Mesenteric fat pad (tissue), 1 donor: ENCODE results near the gene SDK2. TPM values are rescaled to one million over a fixed set of nuclear protein-coding genes. Genes with fewer than 3 reads are reported as not detected.

Source experiments
- DNase-seq: peaks from one replicate; pipeline ENCODE4 v3.0.0-alpha.2; 2020; ENCODE audit warnings: low spot score
- long read RNA-seq: library from polyadenylated mRNA; unstranded; transcript quantifications from one replicate; pipeline ENCODE4 v2.0.0, GENCODE V29; 2020
- total RNA-seq: library from RNA; stranded (reverse); fragmentation: NEBNext Ultra II Directional; extraction: Animal tissue kit (Norgen Biotek cat#: 25700); gene quantifications from one replicate; pipeline ENCODE4 v1.2.1, GENCODE V29; 2021
- donor health status: DM: yes; HTN: yes; CAD: no.

The SDK2 gene, protein sequence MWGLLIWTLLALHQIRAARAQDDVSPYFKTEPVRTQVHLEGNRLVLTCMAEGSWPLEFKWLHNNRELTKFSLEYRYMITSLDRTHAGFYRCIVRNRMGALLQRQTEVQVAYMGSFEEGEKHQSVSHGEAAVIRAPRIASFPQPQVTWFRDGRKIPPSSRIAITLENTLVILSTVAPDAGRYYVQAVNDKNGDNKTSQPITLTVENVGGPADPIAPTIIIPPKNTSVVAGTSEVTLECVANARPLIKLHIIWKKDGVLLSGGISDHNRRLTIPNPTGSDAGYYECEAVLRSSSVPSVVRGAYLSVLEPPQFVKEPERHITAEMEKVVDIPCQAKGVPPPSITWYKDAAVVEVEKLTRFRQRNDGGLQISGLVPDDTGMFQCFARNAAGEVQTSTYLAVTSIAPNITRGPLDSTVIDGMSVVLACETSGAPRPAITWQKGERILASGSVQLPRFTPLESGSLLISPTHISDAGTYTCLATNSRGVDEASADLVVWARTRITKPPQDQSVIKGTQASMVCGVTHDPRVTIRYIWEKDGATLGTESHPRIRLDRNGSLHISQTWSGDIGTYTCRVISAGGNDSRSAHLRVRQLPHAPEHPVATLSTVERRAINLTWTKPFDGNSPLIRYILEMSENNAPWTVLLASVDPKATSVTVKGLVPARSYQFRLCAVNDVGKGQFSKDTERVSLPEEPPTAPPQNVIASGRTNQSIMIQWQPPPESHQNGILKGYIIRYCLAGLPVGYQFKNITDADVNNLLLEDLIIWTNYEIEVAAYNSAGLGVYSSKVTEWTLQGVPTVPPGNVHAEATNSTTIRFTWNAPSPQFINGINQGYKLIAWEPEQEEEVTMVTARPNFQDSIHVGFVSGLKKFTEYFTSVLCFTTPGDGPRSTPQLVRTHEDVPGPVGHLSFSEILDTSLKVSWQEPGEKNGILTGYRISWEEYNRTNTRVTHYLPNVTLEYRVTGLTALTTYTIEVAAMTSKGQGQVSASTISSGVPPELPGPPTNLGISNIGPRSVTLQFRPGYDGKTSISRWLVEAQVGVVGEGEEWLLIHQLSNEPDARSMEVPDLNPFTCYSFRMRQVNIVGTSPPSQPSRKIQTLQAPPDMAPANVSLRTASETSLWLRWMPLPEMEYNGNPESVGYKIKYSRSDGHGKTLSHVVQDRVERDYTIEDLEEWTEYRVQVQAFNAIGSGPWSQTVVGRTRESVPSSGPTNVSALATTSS (N-terminal part only)
- 0.84 TPM for total RNA-seq
- long read RNA-seq, partial matches to known transcripts, result 1 of 1 reads
- long read RNA-seq, other reads (novel, unspliced or antisense), result 0 of 1 reads

DNA sequence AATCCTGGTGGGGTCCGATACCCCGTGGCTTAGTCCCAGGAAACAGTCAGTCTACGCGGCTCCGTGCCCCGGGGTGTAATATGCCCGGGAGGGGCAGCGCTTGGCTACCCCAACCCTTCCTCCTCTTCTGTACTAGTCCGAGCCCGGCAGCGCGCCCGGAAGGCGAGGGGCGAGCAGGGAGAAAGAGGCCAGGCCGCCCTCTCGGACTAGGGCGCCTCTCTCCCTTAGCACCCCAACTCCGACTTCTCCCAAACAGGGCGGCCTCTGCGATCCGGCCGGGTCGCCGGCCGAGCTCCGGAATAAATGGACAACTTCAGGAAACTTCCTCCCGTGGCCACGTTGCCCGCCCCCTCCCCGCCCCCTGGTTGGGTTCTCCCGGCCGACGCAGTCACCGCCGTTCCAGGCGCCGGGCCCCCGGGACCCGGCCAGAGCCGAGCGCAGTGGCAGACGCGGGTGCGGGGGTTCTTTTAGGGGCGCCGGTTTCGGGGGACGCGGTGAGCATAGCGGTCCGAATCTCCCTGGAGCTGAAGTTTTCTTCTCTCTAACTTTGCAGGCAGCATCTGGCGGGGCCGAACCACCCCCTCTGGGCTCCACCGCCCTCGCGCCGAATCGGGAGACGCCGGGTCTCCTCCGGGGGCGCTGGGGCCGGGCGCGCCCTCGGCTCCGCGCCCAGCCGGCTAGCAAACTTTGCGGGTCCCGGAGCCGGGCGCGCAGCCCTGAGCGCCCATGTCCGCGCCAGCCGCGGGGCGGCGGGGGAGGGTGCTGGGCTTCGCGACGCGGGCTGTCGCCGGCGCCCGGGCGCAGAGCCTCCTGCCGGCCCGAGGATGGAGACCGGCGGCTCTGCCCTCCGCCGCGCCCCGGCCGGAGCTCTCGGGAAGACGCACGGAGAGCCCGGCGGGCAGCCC, at the start of gene SDK2:
TSS of gene SDK2 (minus strand) at position 301 of the 905 bp plus-strand sequence. CDS start 357 bp downstream, outside the sequence.
- DNase-seq, result peak; percentile 87

DNA sequence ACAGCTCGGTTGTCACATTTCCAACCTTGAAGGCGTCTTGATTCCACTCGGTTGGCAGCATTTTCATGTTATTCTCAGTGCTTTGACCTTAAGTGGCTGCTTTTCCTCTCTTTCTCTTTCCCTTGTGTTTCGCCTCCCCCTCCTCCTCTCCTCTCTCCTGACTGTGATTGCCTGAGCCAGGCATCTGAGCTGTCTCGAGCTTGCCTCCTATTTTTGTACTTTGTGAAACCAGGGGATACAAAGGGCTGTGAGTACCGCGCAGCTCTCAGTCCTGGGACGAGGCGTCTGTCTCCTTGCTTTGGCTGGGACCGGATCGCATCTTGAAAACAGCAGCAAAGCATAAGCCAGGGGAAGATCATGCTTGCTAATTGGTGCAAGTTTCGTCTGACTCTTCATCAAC, 48.8 kb upstream of the SDK2 start:
- DNase-seq, result no peak

DNA sequence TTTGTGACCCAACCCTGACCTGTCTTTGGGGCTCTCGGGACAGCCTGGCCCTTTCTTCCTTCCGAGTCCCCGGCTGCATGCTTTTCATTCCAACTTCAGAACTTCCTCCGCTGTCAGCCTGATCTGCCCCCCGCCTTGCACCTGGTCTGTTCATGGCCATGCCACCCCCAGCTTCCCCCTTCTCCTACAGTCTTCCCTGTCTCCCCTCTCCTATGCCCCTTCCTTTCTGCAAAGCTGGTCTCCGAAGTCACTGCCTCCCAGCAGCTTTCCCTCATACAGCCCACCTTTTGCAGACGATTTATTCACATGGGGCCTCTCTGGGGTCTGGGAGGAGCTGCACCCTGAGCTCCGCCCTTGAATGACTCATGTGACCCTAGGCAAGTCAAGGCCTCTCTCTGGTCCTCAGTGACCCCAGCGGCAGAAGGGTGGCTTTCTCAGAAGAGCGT, 47.1 kb upstream of the SDK2 start:
- no peak for DNase-seq

DNA sequence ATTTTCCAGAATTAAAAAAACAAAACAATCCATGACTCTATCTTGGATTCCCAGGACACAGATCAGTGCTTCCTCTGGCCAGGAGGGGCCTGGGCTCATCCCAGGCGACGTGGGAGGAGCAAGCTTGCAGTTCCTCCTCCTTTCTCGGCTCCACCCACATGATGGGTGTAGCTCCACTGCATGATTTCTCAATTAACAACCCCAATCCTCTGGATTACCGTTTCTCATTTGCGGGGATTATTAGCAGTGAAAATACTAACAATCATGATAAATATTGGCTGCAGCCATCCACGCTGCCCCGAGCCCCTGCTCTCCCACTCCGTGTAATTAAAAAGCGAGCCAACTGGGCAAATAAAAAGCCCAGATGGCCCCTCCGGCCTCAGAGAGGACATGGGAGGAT, 46.4 kb upstream of the SDK2 start:
- no peak for DNase-seq

DNA sequence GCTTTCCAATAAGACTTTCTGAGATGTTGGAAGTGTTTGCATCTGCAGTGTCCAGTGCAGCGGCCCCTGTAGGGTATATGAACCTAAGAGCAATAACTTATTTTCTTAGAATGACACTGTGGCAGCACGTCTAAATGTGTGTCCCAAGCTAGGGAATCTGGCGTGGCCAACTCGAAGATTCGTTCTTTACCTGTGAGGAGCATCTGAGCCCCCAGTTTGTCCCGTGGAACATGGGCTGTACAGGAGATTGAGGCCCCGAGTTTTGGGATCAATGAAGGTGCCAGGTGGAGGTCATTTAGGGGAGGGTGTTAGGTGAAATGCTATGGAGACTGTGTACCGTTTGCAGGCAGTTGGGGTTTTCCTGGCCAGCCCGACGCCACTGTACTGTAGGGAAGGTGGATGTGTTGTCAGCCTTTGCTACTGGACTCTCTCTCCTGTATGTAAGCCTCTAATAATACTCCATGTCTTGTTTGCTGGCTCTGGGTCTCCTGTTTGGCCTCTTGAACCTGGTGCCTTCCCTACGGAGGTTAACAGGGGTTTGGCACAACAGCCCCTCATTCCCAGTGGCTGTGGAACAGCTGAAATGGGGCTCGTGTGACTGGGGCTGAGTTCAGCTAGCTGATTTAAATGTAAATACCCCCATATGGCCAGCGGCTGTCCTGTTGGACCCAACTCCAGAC, 45.5 kb upstream of the SDK2 start:
- DNase-seq, result no peak

DNA sequence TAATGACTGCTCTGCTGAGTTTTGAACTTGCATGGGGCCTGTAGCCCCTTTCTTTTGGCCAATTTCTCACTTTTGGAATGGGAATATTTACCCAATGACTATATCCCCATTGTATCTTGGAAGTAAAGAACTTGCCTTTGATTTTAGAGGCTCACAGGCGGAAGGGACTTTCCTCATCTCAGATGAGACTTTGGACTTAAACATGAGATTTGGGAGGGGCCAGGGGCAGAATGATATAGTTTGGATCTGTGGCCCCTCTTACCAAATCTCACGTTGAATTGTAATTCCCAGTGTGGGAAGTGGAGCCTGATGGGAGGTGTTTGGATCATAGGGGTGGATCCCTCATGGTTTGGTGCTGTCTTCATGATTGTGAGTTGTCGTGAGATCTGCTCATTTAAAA, 42.7 kb upstream of the SDK2 start:
- no peak for DNase-seq

DNA sequence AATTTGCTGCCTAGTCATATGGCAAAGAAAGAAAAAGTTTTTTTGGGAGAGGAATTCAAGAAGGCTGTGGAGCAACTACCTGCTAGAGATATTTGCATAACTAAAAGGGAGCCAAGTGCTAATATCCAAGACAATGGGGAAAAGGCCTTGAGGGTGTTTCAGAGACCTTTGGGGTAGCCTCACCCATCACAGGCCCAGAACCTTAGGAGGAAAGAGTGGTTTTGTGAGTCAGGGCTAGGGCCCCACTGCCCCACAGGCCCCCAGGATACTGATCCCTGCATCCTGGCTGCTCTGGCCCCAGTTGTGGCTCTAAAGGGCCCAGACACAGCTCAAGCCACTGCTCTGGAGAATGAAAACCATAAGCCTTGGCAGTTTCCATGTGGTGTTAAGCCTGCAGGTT, 41.9 kb upstream of the SDK2 start:
- no peak for DNase-seq

DNA sequence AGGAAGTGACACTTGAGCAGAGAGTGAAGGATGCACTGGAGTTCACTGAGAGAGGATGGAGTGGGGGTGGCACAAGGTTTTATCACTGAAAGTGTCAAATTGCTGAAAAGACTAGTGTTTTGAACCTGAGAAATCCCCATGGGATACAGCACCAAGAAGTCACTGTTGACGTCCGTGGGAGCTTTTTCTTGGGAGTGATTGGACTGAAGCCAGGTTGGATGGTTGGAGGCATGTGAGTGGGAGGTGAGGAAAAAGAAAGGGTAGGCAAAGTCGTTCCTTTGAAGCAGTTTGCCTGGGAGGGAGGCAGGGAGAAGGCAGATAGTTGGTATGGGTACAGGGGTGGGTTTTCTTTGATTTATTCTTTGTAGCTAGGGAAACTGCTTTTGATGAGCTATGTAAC, 39.9 kb upstream of the SDK2 start:
- DNase-seq, result no peak

DNA sequence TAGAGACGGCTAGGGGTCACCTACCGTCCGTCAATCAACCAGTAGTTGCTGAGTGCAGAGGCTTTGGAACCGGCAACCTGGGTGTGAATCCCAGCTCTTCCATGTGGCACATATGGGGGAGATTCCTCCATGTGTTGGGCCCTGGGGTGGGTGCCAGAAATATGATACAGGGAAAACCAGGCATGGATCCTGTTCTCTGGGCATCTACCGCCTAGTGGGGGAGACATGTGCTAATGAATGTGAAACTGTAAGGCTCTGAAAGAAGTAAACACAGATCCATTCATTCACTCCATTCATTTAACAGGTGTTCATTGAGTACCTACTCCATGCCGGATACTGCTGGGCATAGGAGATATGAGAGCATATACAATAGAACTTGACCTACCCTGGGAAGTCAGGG, 39.5 kb upstream of the SDK2 start:
- DNase-seq, result no peak

DNA sequence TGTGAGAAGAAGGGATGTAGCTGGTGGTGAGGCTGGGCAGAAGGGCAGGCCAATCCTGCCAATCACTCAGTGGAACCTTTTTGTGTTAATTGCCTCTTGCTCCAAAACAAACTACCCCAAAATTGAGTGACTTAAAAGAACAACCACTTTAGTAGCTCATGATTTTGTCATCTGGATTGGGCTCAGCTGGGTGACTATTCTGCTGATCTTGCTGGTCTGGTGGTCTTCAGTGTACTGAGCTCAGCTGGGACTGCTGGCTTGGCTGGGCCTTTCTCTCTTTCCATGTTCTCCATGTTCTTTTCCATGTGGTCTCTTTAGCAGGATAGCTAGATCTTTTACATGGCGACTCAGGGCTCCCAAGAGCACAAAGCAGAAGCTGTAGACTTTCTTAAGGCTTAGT, 37.7 kb upstream of the SDK2 start:
- DNase-seq, result no peak

DNA sequence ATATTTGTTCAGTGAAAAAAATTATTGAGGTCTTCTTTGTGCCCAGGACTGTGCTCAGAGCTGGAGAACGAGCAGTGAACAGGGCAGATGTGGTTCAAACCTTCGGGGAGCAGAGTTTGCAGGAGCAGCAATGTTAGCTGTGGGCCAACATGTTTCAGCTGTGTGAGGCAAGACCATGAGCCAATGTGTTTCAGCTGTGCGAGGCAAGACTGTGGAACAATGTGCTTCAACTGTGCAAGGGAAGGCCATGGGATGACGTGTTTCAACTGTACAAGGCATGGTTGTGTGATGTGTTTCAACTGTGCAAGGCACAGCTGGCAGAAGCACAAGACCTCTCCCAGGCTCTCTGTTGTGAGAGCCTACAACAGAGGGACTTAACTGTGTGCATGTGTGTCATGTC, 35.2 kb upstream of the SDK2 start:
- DNase-seq, result no peak

DNA sequence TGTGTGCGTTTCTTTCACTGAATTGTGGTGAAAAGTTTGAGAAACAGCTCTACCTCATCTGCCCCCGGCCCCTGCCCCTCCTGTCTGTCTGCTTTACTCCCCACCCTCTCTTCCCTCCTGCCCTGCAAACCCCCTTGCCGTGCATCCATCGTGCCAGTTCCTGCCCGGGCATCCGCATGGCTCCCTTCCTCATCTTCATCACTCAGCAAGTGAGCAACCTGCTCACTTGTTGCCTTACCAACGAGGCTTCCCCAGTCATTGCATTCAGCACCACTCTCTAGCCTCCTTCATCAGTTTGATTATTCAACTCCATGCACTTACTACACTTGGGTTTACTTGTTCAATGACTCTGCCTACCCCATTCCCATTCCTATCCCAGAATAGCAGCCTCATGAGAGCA, 34.8 kb upstream of the SDK2 start:
- DNase-seq, result no peak

DNA sequence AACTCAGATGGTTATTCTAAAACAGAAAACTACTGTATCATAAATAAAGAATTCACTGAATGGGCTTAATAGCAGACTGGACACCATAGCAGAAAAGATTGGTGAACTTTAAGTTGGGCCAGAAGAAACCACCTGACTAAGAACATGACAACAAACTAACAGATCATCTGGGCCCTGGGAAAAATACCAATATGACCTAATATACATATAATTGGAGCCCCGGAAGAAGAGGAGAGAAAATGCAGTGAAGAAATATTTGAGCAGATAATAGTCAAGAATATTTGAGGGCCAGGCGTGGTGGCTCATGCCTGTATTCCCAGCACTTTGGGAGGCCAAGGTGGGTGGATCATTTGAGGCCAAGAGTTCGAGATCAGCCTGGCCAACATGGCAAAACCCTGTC, 25.5 kb upstream of the SDK2 start:
- no peak for DNase-seq

DNA sequence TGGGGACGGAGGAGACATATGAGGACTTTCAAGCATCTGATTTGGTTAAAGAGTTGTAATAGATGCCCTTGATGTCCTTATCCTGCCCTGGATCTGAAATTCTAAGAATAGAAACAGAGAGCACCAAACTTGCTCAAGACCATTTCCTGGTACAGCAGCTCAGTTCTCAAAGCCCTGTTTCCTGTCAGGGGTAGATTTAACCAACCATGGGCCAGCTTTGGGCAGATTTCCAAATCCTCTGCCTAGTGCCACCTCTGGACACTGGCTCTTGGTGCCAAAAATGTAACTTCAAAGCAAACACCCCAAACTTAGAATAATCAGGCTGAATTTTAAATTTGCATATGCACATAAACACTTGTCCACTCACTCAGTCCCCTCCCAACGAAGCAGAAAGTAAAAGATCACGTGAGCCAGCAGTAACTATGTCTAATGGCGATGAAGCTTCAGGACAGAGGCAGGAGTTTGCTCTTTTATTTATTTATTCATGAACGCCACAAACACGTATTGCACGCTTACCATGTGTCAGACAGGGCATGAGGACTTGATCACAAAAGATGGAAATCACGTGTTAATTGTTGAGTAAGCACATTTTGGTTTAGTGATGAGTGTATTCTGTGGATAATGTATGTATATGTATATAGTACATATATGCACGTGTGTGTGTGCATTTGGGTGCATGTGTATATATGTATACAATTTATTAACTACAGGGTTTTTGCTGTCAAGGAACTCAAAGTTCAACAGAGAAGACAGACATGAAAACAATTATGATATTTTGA, 23.1 kb upstream of the SDK2 start:
- DNase-seq, result no peak

DNA sequence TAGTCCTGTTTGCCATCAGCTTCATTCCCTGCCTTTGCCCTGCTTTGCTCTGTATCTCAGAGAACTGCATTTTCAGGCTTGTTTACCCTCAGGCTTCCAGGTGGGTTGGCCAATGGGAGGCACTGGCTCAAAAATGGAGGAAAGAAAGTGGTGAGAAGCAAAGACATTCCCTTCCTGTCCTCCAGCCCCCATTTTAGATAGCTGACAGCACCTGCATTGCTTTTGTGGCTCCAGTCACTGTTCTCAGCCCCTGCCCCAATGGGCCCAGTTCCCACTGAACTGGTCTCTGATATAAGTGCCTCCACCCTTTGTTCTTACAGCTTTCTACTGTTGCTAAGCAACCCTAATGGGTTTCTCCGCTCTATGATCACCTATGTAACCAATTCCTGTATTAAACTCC, 19.4 kb upstream of the SDK2 start:
- DNase-seq, result no peak

DNA sequence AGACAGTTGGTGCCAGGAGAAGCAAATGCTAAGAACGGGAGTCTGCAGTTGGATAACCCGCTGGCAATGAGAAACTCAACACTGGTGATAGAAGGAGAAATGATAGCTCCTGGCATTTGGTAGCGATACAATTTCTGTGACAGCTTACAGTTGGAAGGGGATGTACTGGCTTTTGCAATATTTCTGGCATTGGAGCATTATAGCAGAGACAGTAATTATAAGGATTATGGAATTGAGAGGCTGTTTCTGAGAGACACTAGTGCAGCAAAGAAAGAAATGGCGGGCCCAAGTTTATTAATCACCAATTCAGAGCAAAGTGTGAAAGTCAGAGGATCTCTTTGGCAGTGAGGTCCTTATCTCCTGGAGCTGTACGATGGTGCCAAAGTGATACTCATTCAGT, 16.1 kb upstream of the SDK2 start:
- no peak for DNase-seq

DNA sequence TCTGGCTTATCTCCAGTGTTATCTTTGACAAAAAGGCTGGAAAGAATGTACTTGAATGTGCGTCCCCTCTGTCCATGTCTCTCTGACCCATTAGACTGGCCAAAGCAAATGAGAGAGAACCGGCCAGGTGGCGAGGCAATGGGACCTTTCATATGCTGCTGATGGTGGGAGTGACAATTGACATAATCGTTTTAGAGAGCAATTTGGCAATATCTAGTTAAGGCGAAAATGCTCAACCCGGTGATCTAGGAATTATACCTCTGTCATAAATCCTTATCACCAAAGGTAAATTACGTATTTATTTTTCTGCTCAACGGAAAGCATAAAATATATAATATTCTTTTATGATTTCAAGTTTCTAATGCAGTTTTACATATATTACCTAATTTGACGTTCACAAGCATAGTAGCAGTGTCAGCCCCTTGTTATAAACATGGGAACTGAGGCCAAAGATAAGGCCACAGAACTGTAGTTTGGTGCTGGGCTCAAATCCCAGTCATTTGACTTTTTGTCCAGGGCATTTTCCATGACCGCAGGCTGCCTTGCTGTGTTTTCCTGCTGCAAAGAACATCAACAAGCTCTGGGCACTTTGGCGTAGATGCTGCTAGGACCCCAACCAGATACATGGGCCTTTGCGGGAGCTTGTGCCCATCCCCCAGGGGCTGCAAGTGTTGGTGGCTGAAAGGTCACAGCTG, 14.7 kb upstream of the SDK2 start:
- no peak for DNase-seq

DNA sequence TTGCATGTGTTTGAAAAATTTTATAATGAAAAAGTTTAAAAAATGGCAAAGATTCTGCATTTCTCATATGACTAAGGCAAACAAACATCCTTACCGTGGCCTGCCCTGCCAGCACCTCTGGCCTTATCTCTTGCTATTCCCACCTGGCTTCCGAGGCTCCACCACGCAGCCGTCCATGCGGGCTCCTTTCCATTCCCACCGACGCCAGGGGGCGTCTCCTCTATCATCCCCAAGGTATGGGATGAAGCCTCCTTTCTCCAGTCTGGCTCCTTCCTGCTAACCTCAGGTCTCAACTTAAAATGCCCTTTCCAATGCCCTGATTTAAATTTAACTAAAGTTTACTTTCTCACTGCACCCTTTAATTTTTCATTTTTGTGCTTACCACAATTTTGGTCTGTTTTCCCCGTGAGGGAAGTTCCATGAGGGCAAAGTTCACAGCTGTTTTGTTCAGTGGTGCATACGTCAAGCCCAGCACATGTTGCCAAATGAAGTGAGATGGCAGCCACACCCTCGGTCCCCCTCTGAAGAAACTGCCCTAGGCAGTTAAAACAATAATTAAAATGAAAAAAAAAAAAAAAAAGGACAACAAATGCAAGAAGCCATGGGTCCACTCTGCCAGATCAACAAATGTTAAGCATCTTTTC, 13.3 kb upstream of the SDK2 start:
- DNase-seq, result no peak
